Gastrocnemius medialis (tissue), 4 donors: Measurements from ENCODE around the gene DTD2.

Experiments used
- CTCF ChIP-seq, 5 experiments: fragments of 450-650 bp in 3 of 5; fragments of 200-600 bp in 2 of 5; sonication (generic) in 2 of 5; IDR thresholded peaks in 4 of 5; conservative IDR thresholded peaks in 1 of 5; 1 replicate in 4 of 5; 2 replicates in 1 of 5; pipeline ENCODE4 v1.5.1; 2016 to 2019; ENCODE audit warnings: antibody characterized with exemption in 5 of 5, mild to moderate bottlenecking in 3 of 5, moderate library complexity in 3 of 5
- POLR2A ChIP-seq, 2 donors: fragments of 450-650 bp; IDR thresholded peaks; one replicate each; pipeline ENCODE4 v1.6.1; 2017; ENCODE audit warnings: antibody characterized with exemption in 2 of 2, mild to moderate bottlenecking in 2 of 2, moderate library complexity in 2 of 2

DNA sequence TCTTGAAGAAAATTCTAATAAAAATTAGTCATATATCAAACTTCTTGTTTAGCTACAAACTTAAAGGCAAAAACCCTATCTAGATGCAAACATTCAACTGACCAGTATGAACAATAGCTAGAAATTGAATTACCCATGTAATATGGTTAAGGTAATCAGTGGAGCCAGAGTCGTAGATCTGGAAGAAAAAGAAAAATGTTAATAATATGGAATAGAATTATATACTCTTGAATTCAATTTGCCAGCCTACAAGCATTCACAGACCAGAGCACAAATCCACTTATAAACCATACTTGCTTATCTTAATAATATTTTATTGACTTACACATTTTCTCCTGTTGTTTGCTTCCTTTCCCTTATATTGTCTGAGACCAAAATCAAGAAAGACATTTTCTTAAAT lies 29.3 kb downstream of the DTD2 start:
- TF ChIP-seq CTCF (IDR thresholded peaks at IDR 0.05 in 4 of 5, conservative IDR thresholded peaks at IDR 0.05 in 1 of 5) (no peak), POLR2A (IDR thresholded peaks at IDR 0.05) (no peak)
